GM13977 (cell line): ENCODE data around the gene ERBB4.
"Not testable (repeated sequence)": the region's sequence is repeated elsewhere in the genome, so short reads cannot be mapped to it uniquely, and the experiment has no call there.

ENCODE experiments used
- DNase-seq: peaks from one replicate; pipeline ENCODE4 v3.0.0; 2012; ENCODE audit warnings: low spot score
- CTCF ChIP-seq: IDR thresholded peaks from 2 replicates; pipeline ENCODE4 v1.5.1; 2012; ENCODE audit warnings: mild to moderate bottlenecking, control low read depth; ENCODE audit not compliant: insufficient read depth; ENCODE audit errors: extremely low read depth, missing control alignments
- in situ Hi-C: fragments of 300-500 bp; cut with MboI; formaldehyde crosslinking; loops from one replicate; pipeline ENCODE4 v1.12.0; 2022; ENCODE audit warnings: low sequenced_read_pairs, low pct_unique_long_range_greater_than_20kb, mixed read lengths, inconsistent platforms; ENCODE audit not compliant: unreplicated experiment

The ERBB4 gene

GRCh38 chr2:212213191-212213590 lies 325.4 kb downstream of the ERBB4 start:
- DNase-seq = no peak
- no peak for TF ChIP-seq CTCF
- in situ Hi-C loops = no loop called here

- no peak for TF ChIP-seq CTCF
- DNase-seq = no peak
- in situ Hi-C loops = no loop called here
Measured at GRCh38 chr2:212208467-212208866, 330.1 kb downstream of the ERBB4 start.

- in situ Hi-C loops = no loop called here
- no peak for DNase-seq
- no peak for TF ChIP-seq CTCF
Measured at GRCh38 chr2:212197776-212198175, 340.8 kb downstream of the ERBB4 start.

GRCh38 chr2:212195626-212196025 lies 343.0 kb downstream of the ERBB4 start:
- TF ChIP-seq CTCF = no peak
- in situ Hi-C loops = no loop called here
- DNase-seq = no peak

GRCh38 chr2:212194396-212194795 lies 344.2 kb downstream of the ERBB4 start:
- in situ Hi-C loops = no loop called here
- DNase-seq = no peak
- no peak for TF ChIP-seq CTCF

- no peak for TF ChIP-seq CTCF
- DNase-seq = no peak
- in situ Hi-C loops = no loop called here
Measured at GRCh38 chr2:212193803-212194202, 344.8 kb downstream of the ERBB4 start.

- in situ Hi-C loops = no loop called here
- no peak for DNase-seq
- no peak for TF ChIP-seq CTCF
Measured at GRCh38 chr2:212193056-212193455, 345.5 kb downstream of the ERBB4 start.

GRCh38 chr2:212191438-212191837 lies 347.2 kb downstream of the ERBB4 start:
- DNase-seq, in situ Hi-C loops: not testable (repeated sequence)
